Endodermal cell (in vitro differentiated cells): Measurements from ENCODE around the gene NAT8. TPM values are rescaled to one million over a fixed set of nuclear protein-coding genes. Genes with fewer than 3 reads are reported as not detected.
"Not testable (repeated sequence)": the region's sequence is repeated elsewhere in the genome, so short reads cannot be mapped to it uniquely, and the experiment has no call there.

ENCODE experiments used
- DNase-seq: peaks from one replicate; pipeline ENCODE4 v3.0.0-alpha.2; 2017
- H3K27ac ChIP-seq: 2 replicates; pipeline ENCODE4 v1.5.1; 2013; ENCODE audit warnings: mild to moderate bottlenecking, low read depth, low read length, moderate library complexity
- H3K27me3 ChIP-seq: 2 replicates; pipeline ENCODE4 v1.6.1; 2013; ENCODE audit warnings: mild to moderate bottlenecking, low read length, moderate library complexity; ENCODE audit not compliant: insufficient read depth, control insufficient read depth, poor library complexity, severe bottlenecking
- H3K36me3 ChIP-seq: 2 replicates; pipeline ENCODE4 v1.7.0; 2013; ENCODE audit warnings: mild to moderate bottlenecking, low read length, moderate library complexity; ENCODE audit not compliant: control insufficient read depth, insufficient read depth
- H3K4me1 ChIP-seq: one replicate; pipeline ENCODE4 v1.7.0; 2013; ENCODE audit warnings: low read length; ENCODE audit not compliant: control insufficient read depth, insufficient read depth
- H3K4me3 ChIP-seq: 2 replicates; pipeline ENCODE4 v1.5.1; 2013; ENCODE audit warnings: mild to moderate bottlenecking, low read length, moderate library complexity
- H3K9ac ChIP-seq: 2 replicates; pipeline ENCODE4 v1.6.1; 2013; ENCODE audit warnings: mild to moderate bottlenecking, low read length, moderate library complexity; ENCODE audit not compliant: poor library complexity, severe bottlenecking; ENCODE audit errors: extremely low read depth
- H3K9me3 ChIP-seq: 2 replicates; pipeline ENCODE4 v1.6.1; 2013; ENCODE audit warnings: mild to moderate bottlenecking, low read length, moderate library complexity; ENCODE audit not compliant: control insufficient read depth
- H3K27ac Mint-ChIP-seq: 2 replicates; pipeline ENCODE4 v1.8.0; 2020; ENCODE audit warnings: mixed read lengths
- H3K27me3 Mint-ChIP-seq: 2 replicates; pipeline ENCODE4 v1.8.0; 2021; ENCODE audit warnings: mild to moderate bottlenecking, mixed read lengths; ENCODE audit not compliant: insufficient read depth
- H3K36me3 Mint-ChIP-seq: 2 replicates; pipeline ENCODE4 v1.8.0; 2020; ENCODE audit warnings: low read depth, mixed read lengths
- H3K4me1 Mint-ChIP-seq: 2 replicates; pipeline ENCODE4 v1.8.0; 2020; ENCODE audit warnings: mixed read lengths
- H3K4me3 Mint-ChIP-seq: 2 replicates; pipeline ENCODE4 v1.8.0; 2020; ENCODE audit warnings: mild to moderate bottlenecking, moderate library complexity, mixed read lengths
- H3K9me3 Mint-ChIP-seq: 2 replicates; pipeline ENCODE4 v1.8.0; 2020; ENCODE audit warnings: mild to moderate bottlenecking, mixed read lengths
- WGBS, 2 experiments: methylation state at CpG; one replicate each; pipeline versions ENCODE4 v1.1.5 to v1.1.7; 2013; ENCODE audit warnings: missing lambda C conversion rate in 2 of 2, mixed read lengths in 1 of 2; ENCODE audit not compliant: insufficient coverage in 1 of 2, insufficient read length in 1 of 2; 5-methylcytosine and 5-hydroxymethylcytosine counted together
- total RNA-seq, 2 donors: library from RNA; stranded (reverse); fragmentation: NEBNext Ultra II Directional in 1 of 2; extraction: Animal tissue kit (Norgen Biotek cat#: 25700) in 1 of 2; gene quantifications; 2 replicates in 1 of 2; 3 replicates in 1 of 2; pipeline ENCODE4 v1.2.1, GENCODE V29; 2021
- TF ChIP-seq, protein P1 (sequence below): fragments of 200-600 bp; sonication (generic); conservative IDR thresholded peaks from 2 replicates; pipeline ENCODE4 v1.5.0; 2021; ENCODE audit warnings: antibody characterized with exemption, mild to moderate bottlenecking

The NAT8 gene
- total RNA-seq, 2 donors from 2014 or later, result not detected

GRCh38 chr2:73624625-73625024 lies 17.6 kb downstream of the NAT8 start:
- not testable (repeated sequence) for H3K27me3 ChIP-seq, H3K4me3 Mint-ChIP-seq, H3K9ac ChIP-seq, DNase-seq, H3K27ac ChIP-seq, H3K36me3 ChIP-seq, H3K9me3 ChIP-seq, H3K4me1 Mint-ChIP-seq, H3K27ac Mint-ChIP-seq, H3K4me1 ChIP-seq, H3K4me3 ChIP-seq, H3K27me3 Mint-ChIP-seq, H3K36me3 Mint-ChIP-seq
- WGBS, 2 experiments, result 71 to 80% methylated on average over 1 to 6 of the region's 9 CpGs
- peaks cover 11% of the 10 kb centered on the region for H3K9me3 Mint-ChIP-seq
- TF ChIP-seq, protein P1, sequence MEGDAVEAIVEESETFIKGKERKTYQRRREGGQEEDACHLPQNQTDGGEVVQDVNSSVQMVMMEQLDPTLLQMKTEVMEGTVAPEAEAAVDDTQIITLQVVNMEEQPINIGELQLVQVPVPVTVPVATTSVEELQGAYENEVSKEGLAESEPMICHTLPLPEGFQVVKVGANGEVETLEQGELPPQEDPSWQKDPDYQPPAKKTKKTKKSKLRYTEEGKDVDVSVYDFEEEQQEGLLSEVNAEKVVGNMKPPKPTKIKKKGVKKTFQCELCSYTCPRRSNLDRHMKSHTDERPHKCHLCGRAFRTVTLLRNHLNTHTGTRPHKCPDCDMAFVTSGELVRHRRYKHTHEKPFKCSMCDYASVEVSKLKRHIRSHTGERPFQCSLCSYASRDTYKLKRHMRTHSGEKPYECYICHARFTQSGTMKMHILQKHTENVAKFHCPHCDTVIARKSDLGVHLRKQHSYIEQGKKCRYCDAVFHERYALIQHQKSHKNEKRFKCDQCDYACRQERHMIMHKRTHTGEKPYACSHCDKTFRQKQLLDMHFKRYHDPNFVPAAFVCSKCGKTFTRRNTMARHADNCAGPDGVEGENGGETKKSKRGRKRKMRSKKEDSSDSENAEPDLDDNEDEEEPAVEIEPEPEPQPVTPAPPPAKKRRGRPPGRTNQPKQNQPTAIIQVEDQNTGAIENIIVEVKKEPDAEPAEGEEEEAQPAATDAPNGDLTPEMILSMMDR, result peak; percentile 65

DNA sequence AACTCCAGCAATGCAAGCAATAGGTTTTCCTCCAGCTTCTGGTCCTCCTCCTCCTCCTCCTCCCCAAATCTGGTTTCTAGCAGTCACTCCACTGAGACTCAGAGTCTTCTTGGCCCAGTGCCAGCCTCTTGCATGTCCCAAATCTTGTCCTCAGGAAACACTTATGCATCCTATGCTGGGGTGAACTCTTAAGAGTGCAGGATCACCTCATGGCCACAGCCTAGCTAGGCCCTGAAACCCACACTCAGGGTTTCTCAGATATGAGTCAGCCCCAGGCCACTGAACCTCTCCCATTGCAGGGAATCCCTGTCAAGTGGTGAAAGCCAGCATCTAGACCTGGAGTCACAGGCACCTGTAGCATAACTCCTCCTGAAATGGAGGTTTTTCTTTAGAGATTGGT lies 18.2 kb downstream of the NAT8 start:
- H3K9me3 Mint-ChIP-seq, H3K9ac ChIP-seq, H3K27me3 Mint-ChIP-seq, H3K4me3 Mint-ChIP-seq, H3K36me3 ChIP-seq, H3K4me1 ChIP-seq, H3K27me3 ChIP-seq, H3K9me3 ChIP-seq, H3K36me3 Mint-ChIP-seq, DNase-seq, H3K4me3 ChIP-seq, H3K27ac ChIP-seq, H3K27ac Mint-ChIP-seq, H3K4me1 Mint-ChIP-seq: not testable (repeated sequence)

GRCh38 chr2:73619925-73620324 lies 22.3 kb downstream of the NAT8 start:
- DNase-seq, result peak; percentile 68
- H3K4me1 ChIP-seq, H3K36me3 ChIP-seq, H3K27ac Mint-ChIP-seq, H3K27me3 ChIP-seq, H3K9ac ChIP-seq, H3K9me3 Mint-ChIP-seq, H3K9me3 ChIP-seq, H3K36me3 Mint-ChIP-seq, H3K27ac ChIP-seq, H3K27me3 Mint-ChIP-seq, H3K4me1 Mint-ChIP-seq, H3K4me3 Mint-ChIP-seq, H3K4me3 ChIP-seq: not testable (repeated sequence)
- TF ChIP-seq, protein P1, result peak; percentile 73
- WGBS, 2 experiments, result 77 to 100% methylated on average over 1 to 3 of the region's 3 CpGs

DNA sequence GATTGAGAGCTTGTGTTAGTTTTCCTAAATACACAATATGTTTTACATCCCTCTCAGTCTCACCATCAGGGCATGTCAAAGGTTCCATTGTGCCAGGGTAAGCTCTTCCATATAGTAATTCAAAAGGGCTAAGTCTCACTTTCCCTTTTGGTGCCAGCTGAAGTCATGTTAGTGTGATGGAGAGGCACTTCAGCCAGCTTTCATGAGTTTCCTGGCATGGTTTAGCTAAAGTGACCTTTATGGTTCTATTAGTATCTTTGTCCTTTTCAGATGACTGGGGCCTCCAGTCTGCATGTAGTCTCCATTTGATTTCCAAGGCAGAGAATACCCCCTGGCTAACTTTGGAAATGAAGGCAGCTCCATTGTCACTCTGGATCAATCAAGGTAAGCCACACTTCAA lies 27.2 kb downstream of the NAT8 start:
- DNase-seq, result no peak
- Histone ChIP-seq H3K9me3 (no peaks in the 10 kb centered on the region), H3K4me3 (no peak overlapping the region), H3K36me3 (no peaks in the 10 kb centered on the region), H3K4me1 (no peaks in the 10 kb centered on the region), H3K27ac (no peak overlapping the region), H3K9ac (no peak overlapping the region), H3K27me3 (no peaks in the 10 kb centered on the region)
- H3K36me3 Mint-ChIP-seq, result no peaks in the 10 kb centered on the region
- TF ChIP-seq, protein P1, result no peak
- no peaks in the 10 kb centered on the region for H3K27me3 Mint-ChIP-seq
- H3K9me3 Mint-ChIP-seq, result no peaks in the 10 kb centered on the region
- H3K4me3 Mint-ChIP-seq, result no peak overlapping the region
- H3K4me1 Mint-ChIP-seq, result no peaks in the 10 kb centered on the region
- no peak overlapping the region for H3K27ac Mint-ChIP-seq
